Occipital lobe (tissue), 2 donors: ENCODE results near the gene KREMEN1. TPM values are rescaled to one million over a fixed set of nuclear protein-coding genes. Genes with fewer than 3 reads are reported as not detected.

Experiments used
- DNase-seq: peaks from one replicate; lab custom pipeline; 2025; lab: John Stamatoyannopoulos, UW
- total RNA-seq: library from RNA; depleted of rRNA; stranded (reverse); fragments of >200 nt; gene quantifications from one replicate; pipeline ENCODE4 v1.2.3, GENCODE V29; 2014

Gene KREMEN1
- total RNA-seq, 1 donor from 2014 or later = 18.9 TPM

DNA sequence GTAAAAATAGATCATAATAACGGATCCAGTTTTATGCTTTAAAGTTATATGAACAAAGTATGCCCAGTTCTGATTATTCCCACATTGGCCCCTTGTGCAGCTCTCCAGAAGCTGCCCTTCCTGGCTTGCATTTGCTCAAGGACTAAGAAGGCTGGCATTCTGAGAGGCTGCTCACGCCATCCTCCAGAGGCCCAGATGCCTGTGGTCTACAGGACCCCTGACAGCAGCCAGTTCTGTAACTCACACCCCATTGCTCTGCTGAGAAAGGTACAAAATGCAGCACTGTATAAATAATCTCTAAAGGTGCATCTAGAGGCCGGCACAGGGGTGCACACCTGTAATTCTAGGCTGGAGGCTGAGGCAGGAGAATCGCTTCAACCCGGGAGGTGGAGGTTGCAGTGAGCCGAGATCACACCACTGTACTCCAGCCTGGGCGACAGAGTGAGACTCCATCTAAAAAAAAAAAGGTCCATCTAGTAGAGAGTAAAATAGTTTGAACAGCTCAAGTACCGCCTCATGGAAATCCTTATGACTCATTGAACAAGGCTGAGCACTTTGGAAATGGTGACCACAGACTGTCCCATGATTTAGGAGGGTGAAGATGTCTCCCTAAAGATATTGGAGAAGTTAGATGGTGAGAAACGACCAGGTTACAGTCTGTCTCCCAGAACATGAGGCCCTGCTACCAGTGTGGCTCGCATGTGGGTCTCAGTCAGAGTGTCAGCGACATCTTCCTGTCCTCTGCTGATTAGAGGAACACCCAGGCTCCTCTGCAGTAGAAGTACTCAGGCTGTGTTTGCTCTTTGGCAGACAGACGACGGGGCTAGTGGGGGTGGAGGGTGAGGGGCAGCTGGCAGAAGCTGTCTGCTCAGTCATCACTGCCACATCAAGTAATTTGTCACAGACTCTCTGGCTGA, 56.3 kb downstream of the KREMEN1 start:
- DNase-seq = no peak

DNA sequence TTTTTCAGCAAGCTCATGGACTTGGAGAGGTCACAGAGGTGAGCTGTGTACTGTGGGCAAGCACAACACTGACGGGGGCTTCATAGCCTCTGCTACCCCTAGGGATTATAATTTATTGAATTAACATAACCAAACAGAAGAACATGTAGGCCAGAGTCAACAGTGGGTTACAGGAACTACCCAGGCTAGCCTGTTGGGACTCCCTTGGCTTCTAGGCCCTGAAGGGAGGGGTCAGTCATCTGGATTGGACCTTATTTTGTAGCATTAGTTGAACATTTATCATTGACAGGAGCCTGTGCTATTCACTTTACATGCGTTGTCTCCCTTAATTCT, 56.9 kb downstream of the KREMEN1 start:
- no peak for DNase-seq

DNA sequence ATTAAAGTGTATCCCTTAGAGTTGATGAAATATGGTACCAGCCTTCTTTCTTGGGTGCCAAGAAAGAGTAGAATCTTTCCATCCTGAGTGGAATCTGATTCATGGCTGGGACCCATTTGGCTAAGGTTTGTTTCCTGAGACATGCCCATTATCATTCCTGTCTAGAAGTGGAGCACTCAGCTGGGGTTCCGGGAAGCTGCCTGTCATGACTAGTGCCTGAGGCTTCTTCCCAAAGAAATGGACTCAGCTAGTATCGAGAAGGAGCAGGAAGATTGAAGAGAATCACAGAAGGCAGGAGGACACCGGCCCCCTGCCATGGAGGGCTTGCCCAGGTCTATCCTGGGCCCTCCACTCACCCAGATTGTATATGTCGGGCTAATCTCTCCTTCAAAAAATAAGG, 57.6 kb downstream of the KREMEN1 start:
- DNase-seq = no peak

DNA sequence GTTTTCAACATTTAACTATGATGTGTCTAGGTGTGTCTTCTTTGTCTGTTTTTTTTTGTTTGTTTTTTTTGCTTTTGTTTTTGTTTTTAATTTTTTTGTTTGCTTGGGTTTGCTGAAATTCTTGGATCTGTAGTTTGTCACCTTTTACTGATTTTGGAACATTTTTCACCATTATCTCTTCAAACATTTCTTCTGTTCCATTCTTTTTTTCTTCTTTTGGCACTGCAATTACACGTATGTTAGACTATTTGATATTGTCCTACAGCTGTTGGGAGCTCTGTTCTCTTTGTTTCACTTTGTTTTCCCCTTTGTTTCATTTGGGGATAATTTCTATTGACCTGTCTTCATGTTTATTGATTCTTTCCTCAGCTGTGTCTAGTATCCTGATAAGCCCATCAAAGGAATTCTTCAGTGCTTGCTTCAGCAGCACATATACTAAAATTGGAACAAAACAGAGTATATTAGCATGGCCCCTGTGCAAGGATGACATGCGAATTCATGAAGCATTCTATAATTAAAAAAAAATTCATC, 60.8 kb downstream of the KREMEN1 start:
- no peak for DNase-seq

DNA sequence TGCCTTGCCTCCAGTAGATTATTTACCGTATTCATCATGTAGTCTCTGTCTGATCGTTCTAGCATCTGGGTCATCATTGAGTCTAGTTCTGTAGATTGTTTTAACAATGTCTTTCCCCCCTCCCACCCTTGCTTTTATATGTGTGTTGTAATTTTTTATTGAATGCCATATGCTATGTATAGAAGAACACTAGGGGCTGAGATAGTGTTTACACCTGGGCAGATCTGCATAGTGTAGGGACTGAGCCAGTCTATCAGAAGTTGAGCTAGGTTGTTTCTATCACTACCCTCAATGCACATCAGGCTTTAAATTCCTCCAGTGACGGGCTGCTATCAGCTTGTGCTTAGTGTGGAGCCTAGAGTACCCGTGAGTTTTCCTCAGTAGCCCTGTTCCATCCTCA, 61.6 kb downstream of the KREMEN1 start:
- DNase-seq = no peak

DNA sequence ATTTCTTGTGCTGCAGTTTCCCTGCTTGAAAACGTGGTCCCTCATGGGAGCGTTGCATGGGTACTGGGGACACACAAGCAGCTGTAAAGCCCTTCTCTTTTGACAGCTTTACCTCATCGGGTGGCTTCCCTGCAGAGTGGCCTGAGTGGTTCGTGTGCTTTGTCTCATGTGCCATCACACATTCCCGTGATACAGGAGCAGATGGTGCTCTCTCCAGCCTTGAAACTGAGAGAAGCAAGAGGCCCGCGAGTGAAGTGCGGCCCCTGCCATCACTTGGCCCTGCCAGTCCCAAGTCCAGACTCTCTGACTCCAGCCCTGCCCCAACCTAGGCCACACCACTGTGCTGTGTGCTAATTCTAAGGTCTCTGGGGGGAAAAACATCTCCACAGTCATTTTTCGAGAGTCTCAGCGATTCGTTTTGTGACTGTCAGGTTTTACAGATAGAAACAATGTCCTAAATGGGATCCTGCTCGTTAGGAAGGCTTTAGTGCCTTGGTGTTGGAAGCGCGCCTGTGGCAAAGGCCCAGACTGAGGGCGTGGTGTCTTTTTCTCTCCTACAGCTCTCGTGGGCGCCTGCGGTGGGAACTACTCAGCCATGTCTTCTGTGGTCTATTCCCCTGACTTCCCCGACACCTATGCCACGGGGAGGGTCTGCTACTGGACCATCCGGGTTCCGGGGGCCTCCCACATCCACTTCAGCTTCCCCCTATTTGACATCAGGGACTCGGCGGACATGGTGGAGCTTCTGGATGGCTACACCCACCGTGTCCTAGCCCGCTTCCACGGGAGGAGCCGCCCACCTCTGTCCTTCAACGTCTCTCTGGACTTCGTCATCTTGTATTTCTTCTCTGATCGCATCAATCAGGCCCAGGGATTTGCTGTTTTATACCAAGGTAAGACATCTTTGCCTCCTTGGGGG, 64.2 kb downstream of the KREMEN1 start:
- DNase-seq = no peak

DNA sequence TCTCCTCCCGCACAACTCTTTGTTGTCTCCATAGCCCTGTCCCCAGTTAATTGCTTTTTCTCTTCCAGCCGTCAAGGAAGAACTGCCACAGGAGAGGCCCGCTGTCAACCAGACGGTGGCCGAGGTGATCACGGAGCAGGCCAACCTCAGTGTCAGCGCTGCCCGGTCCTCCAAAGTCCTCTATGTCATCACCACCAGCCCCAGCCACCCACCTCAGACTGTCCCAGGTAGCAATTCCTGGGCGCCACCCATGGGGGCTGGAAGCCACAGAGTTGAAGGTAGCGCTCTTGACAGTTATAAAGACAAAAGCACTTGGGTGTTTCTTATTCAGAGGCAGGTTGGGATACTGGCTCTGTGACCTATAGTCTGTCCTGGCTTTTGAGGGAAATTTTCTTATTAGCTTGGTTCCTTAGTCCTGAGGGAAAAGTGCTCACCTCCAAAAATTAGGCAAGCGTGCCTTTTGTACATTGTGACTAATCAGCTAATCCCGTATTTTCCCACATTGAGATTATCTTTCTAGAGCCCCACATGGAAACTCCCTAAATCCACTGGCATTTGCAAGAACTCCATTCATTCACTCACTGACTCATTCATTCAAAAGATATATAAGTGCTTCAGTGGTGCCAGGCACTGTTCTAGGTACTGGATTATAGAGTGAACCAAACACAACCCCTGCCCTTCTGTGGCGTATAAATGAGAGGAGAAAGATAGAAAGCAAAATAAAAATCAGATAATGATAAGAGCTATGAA, 65.9 kb downstream of the KREMEN1 start:
- no peak for DNase-seq

DNA sequence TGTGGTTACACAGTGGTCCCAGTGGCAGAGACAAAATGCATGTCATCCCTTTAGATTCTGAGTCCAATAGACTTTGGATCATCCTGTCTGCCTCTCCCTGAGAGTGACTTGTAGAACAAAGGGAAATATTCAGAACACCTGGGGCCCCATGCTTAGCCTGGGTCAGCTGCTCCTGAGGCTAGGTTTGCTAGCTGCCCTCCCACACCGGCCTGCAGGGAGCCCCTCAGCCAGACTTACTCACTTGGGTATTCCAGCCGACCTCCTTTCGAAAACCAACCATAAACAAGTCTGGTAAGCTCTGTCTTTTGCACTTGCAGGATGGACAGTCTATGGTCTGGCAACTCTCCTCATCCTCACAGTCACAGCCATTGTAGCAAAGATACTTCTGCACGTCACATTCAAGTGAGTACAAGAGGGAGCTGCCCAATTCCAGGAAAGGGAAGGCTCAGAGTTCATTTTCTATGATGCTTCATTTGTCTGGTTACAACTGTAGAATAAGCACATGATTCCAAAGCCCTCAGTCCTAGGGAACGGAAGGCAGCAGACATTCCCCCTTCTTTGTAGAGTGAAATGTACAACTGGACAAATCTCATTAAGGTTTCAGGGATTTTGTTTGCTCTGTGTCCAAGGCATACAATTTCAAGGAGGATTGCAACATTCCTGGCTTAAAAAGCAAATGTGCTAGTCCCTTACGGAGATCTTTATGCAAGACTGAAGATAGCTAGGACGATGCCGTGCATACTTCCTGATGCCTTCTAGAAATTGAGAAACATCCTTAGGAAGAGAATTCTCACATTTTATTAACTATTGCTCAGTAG, 67.3 kb downstream of the KREMEN1 start:
- DNase-seq = no peak

DNA sequence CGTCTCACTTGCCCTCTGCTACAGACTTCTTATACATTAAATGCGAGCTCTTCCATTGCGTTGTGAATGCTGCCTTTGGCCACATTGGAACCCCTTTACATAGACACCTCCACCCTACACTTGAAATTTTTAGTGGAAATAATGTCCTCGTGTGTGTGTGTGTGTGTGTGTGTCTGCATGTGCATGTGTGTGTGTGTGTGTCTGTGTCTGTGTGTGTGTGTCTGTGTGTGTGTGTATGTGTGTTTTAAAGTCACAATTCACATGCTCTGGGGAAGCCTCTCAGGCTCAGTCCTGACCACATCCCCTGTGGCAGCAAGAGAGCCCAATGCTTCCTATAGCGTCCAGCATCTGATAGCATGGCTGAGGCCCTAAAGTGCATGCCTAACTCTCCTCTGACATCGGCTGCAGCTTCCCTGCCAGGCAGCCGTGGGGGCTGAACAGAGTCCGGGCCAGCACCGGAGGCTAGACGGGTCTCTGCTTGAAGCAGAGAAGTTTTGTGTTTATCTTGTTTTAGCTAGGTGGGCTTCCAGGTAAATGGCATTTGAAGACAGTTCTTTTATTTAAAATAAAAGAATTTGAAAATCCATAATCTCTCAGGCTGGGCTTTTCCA, 68.3 kb downstream of the KREMEN1 start:
- DNase-seq = no peak

DNA sequence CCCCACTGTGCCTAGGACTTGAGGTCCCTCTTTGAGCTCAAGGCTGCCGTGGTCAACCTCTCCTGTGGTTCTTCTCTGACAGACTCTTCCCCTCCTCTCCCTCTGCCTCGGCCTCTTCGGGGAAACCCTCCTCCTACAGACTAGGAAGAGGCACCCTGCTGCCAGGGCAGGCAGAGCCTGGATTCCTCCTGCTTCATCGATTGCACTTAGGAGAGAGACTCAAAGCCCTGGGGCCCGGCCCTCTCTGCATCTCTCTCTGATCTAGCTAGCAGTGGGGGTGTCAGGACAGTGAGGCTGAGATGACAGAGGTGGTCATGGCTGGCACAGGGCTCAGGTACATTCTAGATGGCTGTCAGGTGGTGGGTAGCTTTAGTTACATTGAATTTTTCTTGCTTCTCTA, 69.3 kb downstream of the KREMEN1 start:
- no peak for DNase-seq

DNA sequence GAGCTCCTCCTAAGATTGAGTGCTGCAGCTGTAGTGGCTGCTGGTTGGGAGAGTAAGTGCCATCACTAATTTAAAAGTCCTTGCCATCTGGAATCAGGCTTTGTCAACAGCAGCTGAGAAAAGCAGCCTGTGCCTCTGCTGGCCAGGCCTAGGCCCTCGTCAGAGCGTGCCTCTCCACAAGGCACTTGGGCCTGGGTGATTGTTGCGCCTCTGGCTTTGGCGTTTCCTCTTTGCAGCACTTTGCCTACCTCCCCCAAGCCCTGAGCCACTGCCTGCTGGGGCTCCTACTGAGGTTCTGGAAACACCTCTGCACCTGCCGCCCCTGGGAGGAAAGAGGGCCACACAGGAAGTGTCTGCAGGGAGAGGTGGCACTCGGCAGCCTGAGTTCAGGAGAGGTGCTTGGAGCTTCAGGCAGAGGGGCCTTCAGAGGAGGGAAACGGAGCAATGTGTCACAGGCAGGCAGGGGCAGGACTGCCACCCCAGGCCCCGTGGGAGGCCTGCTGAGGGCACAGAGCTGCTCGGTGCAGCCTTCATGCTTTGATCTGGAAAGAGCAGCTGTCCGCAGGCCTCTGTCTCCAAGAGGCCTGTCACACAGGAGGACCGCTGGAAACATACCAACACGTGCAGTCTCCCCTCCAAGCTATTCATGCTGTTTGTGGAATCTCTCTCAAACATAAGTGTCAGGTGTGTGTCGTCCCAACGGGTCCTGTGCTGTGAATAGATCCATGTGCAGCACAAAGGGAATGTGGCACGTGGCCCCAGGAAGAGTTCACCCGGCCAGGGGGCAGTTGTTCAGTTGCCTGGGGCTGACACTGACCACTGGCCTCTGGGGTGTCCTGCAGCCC, 71.3 kb downstream of the KREMEN1 start:
- no peak for DNase-seq

DNA sequence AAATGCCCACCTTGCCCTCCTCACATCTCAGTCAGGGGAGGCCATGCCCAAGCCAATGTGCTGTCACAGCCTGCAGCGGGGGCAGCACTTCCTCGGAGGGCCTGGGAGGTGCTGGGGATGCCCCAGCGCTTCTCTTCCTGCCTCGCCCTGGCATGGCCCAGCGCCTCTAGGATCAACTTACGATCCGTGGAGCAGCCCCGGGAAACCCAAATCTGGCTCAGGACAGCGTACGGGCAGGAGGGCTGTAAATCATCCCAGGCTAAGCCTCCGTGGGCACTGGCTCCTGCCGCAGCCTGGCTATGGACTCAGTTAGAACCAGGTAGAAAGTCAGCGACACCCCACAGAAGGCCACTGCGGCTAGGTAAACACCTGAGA, 71.9 kb downstream of the KREMEN1 start:
- DNase-seq = no peak

DNA sequence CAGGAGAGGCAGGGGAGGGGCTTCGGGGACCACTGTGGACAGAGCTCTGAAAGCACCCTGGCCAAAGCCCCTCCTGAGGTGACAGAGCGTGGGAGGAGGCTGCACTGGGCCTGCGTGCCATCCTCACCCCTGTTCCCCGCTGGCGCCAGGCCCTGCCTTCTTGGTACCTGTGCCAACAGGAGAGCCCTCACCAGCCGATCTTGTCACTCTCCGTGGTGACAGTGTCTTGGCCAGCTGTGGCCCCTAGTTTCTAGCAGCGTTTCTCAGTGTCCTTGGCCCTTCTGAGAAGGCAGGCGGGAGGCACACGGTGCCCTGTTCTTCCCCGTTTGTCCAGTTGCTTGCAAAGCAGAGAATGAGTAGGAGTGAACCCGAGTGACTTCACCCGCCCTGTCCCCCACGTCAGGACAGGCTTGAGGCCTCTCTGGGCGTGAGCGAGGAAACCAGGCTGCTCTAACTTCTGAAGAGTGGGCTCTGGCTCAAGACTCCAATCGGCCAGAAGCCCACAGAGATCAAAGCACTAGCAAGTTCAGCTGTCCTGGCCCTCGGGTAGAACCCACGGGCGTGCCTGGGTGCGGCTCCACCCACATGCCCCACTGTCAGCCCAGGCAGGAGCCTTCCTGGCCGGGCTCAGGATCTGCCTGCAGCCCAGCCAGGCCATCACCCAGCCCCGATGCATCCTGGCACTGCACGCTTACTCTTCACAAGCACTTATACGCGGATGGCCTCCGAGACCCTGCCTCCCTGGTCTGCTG, 72.7 kb downstream of the KREMEN1 start:
- DNase-seq = no peak

DNA sequence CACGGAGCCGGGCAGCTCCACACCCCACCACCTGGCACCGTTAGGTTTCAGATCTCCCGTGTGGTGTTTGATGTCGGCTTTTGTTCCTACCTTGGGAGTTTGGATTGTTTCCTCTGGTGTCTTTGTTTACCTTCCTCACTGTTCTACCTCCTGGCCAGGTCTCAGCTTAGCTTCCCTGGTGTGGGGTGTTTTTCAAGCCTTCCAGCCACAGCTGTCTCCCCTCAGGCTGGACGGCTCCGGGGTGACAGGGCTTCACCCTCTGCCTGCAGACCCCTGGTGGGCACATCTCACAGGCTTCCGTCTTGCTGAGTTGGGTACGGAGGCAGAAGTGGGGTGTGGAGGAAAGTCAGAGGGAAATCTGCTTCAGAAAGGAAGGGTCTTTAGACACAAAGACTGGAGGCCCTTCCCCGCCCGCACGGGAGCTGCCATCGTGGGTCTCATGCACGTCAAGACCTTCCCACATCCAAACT, 73.3 kb downstream of the KREMEN1 start:
- DNase-seq = no peak

DNA sequence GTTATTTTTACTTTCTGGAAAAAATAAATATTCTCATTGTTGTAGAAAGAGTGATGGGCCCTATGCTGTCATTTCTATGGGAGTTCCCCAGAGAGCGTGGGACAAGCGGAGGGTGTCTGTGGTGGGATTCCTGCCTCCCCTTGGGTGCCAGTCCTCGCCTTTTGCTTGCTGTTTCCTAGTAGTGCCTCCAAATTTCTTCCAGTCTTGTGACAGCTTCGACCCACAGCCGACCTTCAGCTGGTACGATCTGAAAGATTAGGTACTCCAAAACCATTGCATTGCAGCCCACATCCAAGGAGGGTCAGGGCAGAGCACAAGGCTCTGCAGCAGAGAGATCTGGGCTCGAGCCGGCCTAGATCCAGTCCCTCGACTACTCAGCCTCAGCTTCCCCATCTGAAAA, 73.9 kb downstream of the KREMEN1 start:
- no peak for DNase-seq

DNA sequence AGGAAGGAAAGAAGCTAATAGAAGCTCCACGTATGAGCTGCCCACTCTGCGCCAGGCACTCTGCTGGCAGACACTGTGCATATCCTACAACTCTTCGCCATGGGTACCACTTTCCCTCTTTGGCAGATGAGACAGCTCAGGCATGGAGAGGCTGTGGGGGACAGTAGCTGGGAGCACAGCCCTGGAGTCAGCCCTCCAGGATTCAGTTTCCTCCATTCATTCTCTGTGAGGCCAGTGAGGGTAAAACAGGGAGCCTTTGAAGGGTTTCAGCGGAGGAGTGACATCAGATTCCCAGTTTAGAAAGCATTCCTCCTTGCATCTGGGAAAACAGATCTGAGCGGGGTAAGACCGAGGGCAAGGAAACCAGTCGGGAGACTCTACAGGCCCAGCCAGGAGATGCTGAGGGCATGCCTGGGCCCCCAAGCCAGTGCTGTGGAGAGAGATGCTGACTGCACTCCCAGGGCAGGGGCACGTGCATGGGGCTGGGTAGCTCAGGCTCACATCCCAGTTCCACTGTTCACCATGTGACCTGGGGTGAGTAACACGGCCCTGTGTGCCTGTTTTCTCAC, 74.6 kb downstream of the KREMEN1 start:
- no peak for DNase-seq

DNA sequence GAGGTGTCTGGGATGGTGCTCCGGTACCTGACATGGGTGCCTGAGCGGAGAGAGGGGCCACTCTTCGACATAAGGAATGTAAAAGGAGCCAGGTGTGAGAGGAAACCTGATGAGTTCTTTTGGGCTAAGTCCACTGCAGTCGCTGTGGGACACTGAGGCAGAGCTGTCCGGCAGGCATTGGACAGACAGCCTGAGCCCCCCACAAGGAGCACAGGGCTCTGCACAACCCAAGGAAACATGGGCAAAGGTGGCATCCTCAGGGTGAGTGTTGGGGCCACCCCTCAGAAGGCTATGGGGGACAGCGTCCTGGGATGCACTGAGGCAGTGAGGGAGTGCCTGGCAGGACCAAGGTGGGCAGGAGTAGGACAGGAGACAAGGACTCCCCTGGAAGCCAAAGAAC, 75.2 kb downstream of the KREMEN1 start:
- no peak for DNase-seq

DNA sequence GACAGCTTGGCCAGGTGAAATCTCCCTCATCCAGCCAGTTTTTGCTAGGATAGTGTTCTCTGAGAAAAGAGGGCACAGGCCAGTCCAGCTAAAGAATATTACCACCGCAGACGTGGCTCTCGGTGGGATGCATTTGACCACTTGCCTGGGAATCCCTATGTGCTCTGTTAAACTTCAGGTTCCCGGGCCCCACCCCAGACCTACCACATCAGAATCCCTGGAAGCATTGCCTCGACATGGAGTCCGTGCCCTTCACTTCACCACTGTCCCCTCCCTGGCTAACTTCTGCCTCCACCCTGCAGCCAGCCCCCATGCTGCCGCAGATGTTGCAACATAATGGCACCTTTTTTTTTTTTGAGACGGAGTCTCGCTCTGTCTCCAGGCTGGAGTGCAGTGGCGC, 76.0 kb downstream of the KREMEN1 start:
- DNase-seq = no peak
